ENCODE results near the gene LZTFL1. TPM values are rescaled to one million over a fixed set of nuclear protein-coding genes. Genes with fewer than 3 reads are reported as not detected.
A peak's percentile ranks its signal among the peaks of the same experiment; 100 is the strongest.

The LZTFL1 gene
- total RNA-seq: 6.0 and 8.6 TPM in 2 replicates

- DNase-seq (ENCODE audit: low read depth in 2 of 2): peak; percentile 95 to 96
Observed at GRCh38 chr3:45841757-45842491, at the start of gene LZTFL1. LZTFL1 (minus strand) TSS chr3:45842119; CDS start chr3:45841991, 128 bp downstream.

GRCh38 chr3:45890405-45890804, 48.5 kb upstream of the LZTFL1 start:
- DNase-seq (ENCODE audit: low read depth in 2 of 2): peak in 1 of 2 donors; percentile 6

GRCh38 chr3:45889337-45889736, 47.4 kb upstream of the LZTFL1 start:
- DNase-seq (ENCODE audit: low read depth in 2 of 2): no peak

- DNase-seq (ENCODE audit: low read depth in 2 of 2): no peak
Observed at GRCh38 chr3:45887759-45888511, 46.0 kb upstream of the LZTFL1 start.

- DNase-seq (ENCODE audit: low read depth in 2 of 2): no peak
Observed at GRCh38 chr3:45887285-45887684, 45.4 kb upstream of the LZTFL1 start.

GRCh38 chr3:45885979-45886705, 44.2 kb upstream of the LZTFL1 start, which contains the start of gene CCR9:
CCR9 (plus strand) TSS chr3:45886543; CDS start chr3:45894934, 8,391 bp downstream.
- no peak for DNase-seq (ENCODE audit: low read depth in 2 of 2)

GRCh38 chr3:45884368-45885201, 42.7 kb upstream of the LZTFL1 start:
- DNase-seq (ENCODE audit: low read depth in 2 of 2): no peak

- DNase-seq (ENCODE audit: low read depth in 2 of 2): peak in 1 of 2 donors; percentile 2
Observed at GRCh38 chr3:45881078-45882022, 39.4 kb upstream of the LZTFL1 start.

GRCh38 chr3:45880725-45881077, 38.8 kb upstream of the LZTFL1 start:
- DNase-seq (ENCODE audit: low read depth in 2 of 2): no peak

GRCh38 chr3:45878124-45878523, 36.2 kb upstream of the LZTFL1 start:
- no peak for DNase-seq (ENCODE audit: low read depth in 2 of 2)

GRCh38 chr3:45874677-45875346, 32.9 kb upstream of the LZTFL1 start:
- no peak for DNase-seq (ENCODE audit: low read depth in 2 of 2)

- DNase-seq (ENCODE audit: low read depth in 2 of 2): no peak
Observed at GRCh38 chr3:45873638-45874037, 31.7 kb upstream of the LZTFL1 start.

GRCh38 chr3:45873036-45873435, 31.1 kb upstream of the LZTFL1 start:
- DNase-seq (ENCODE audit: low read depth in 2 of 2): no peak

- DNase-seq (ENCODE audit: low read depth in 2 of 2): no peak
Observed at GRCh38 chr3:45872569-45872968, 30.6 kb upstream of the LZTFL1 start.

GRCh38 chr3:45871780-45872179, 29.9 kb upstream of the LZTFL1 start:
- no peak for DNase-seq (ENCODE audit: low read depth in 2 of 2)

GRCh38 chr3:45870099-45870498, 28.2 kb upstream of the LZTFL1 start:
- no peak for DNase-seq (ENCODE audit: low read depth in 2 of 2)

GRCh38 chr3:45869638-45870037, 27.7 kb upstream of the LZTFL1 start:
- no peak for DNase-seq (ENCODE audit: low read depth in 2 of 2)

GRCh38 chr3:45868650-45869049, 26.7 kb upstream of the LZTFL1 start:
- DNase-seq (ENCODE audit: low read depth in 2 of 2): no peak

GRCh38 chr3:45868213-45868612, 26.3 kb upstream of the LZTFL1 start:
- no peak for DNase-seq (ENCODE audit: low read depth in 2 of 2)

GRCh38 chr3:45865563-45865962, 23.6 kb upstream of the LZTFL1 start:
- DNase-seq (ENCODE audit: low read depth in 2 of 2): no peak
